Erythroblast (primary cell): Measurements from ENCODE around the gene STK17A.
"Not testable (repeated sequence)": the region's sequence is repeated elsewhere in the genome, so short reads cannot be mapped to it uniquely, and the experiment has no call there.

Experiments used
- DNase-seq, 2 experiments: peaks; one replicate each; lab custom pipeline; 2025; lab: John Stamatoyannopoulos, UW
- GATA1 ChIP-seq: IDR thresholded peaks from 2 replicates; pipeline ENCODE4 v1.6.1; 2011; ENCODE audit warnings: low read depth, mild to moderate bottlenecking, control low read depth, low read length, moderate library complexity
- POLR2A ChIP-seq: IDR thresholded peaks from 2 replicates; pipeline ENCODE4 v1.6.1; 2011; ENCODE audit warnings: mild to moderate bottlenecking, low read length

STK17A gene

GRCh38 chr7:43655584-43655983, 72.7 kb downstream of the STK17A start:
- no peak for TF ChIP-seq POLR2A

GRCh38 chr7:43656997-43657396, 74.1 kb downstream of the STK17A start:
- DNase-seq, result no peak
- TF ChIP-seq GATA1 (no peak), POLR2A (no peak)

More at GRCh38 chr7:43655584-43655983, 72.7 kb downstream of the STK17A start:
- DNase-seq, result no peak

- TF ChIP-seq GATA1 (no peak), POLR2A (no peak)
- DNase-seq, result no peak
These were observed 76.0 kb downstream of the STK17A start for GRCh38 chr7:43658718-43659548.

GRCh38 chr7:43659549-43659896, 76.6 kb downstream of the STK17A start:
- TF ChIP-seq GATA1 (no peak), POLR2A (no peak)
- DNase-seq, result no peak

- TF ChIP-seq POLR2A (no peak), GATA1 (no peak)
- DNase-seq, result no peak
These were observed 77.2 kb downstream of the STK17A start for GRCh38 chr7:43660141-43660540.

GRCh38 chr7:43664681-43665080, 81.8 kb downstream of the STK17A start:
- no peak for TF ChIP-seq GATA1
- no peak for TF ChIP-seq POLR2A
- DNase-seq, result no peak

GRCh38 chr7:43666938-43667337, 84.0 kb downstream of the STK17A start:
- DNase-seq, result no peak
- TF ChIP-seq POLR2A (no peak), GATA1 (no peak)

GRCh38 chr7:43668035-43668434, 85.1 kb downstream of the STK17A start:
- TF ChIP-seq POLR2A (no peak), GATA1 (no peak)
- DNase-seq, result no peak

GRCh38 chr7:43669286-43670081, 86.6 kb downstream of the STK17A start:
- no peak for DNase-seq
- no peak for TF ChIP-seq GATA1
- TF ChIP-seq POLR2A, result no peak

- DNase-seq, result peak in 1 of 2 experiments; percentile 22
- TF ChIP-seq GATA1 (no peak), POLR2A (no peak)
These were observed 88.6 kb downstream of the STK17A start for GRCh38 chr7:43671521-43671920.

- not testable (repeated sequence) for DNase-seq
These were observed 90.5 kb downstream of the STK17A start for GRCh38 chr7:43673243-43673976.

- TF ChIP-seq POLR2A (no peak), GATA1 (no peak)
- peak; percentile 48 to 63 for DNase-seq
These were observed 91.9 kb downstream of the STK17A start for GRCh38 chr7:43674559-43675436.
